Calu3 (cell line): ENCODE data around the gene ZNF496. TPM values are rescaled to one million over a fixed set of nuclear protein-coding genes. Genes with fewer than 3 reads are reported as not detected.

Experiments used
- BruUV-seq: library from RNA; stranded (reverse); fragments of 400-500 nt; replicated peaks from 2 replicates; lab custom pipeline; 2021; lab: Mats Ljungman, UMichigan
- CTCF ChIA-PET: fragments of 300-600 bp; sonication (Branson Sonifier 250); formaldehyde crosslinking; loops from one replicate; lab custom pipeline; 2022; ENCODE audit warnings: antibody characterized with exemption; lab: Charles Lee
- DNase-seq: peaks from one replicate; pipeline ENCODE4 v3.0.0; 2022
- H3K27ac Mint-ChIP-seq: one replicate; pipeline ENCODE4 v1.8.0; 2022; ENCODE audit warnings: mixed read lengths; ENCODE audit not compliant: unreplicated experiment
- H3K27me3 Mint-ChIP-seq: one replicate; pipeline ENCODE4 v1.8.0; 2022; ENCODE audit warnings: mixed read lengths; ENCODE audit not compliant: unreplicated experiment
- H3K36me3 Mint-ChIP-seq: one replicate; pipeline ENCODE4 v1.8.0; 2022; ENCODE audit warnings: mild to moderate bottlenecking, moderate library complexity, mixed read lengths; ENCODE audit not compliant: insufficient read depth, unreplicated experiment
- H3K4me1 Mint-ChIP-seq: one replicate; pipeline ENCODE4 v1.8.0; 2022; ENCODE audit warnings: mild to moderate bottlenecking, low read depth, mixed read lengths; ENCODE audit not compliant: unreplicated experiment
- H3K4me3 Mint-ChIP-seq: one replicate; pipeline ENCODE4 v1.8.0; 2022; ENCODE audit warnings: mild to moderate bottlenecking, low read depth, moderate library complexity, mixed read lengths; ENCODE audit not compliant: unreplicated experiment
- H3K9me3 Mint-ChIP-seq: one replicate; pipeline ENCODE4 v1.8.0; 2022; ENCODE audit warnings: low read depth, mixed read lengths; ENCODE audit not compliant: unreplicated experiment
- intact Hi-C: fragments of 100-400 bp; cut with micrococcal nuclease; formaldehyde crosslinking; loops from one replicate; pipeline ENCODE4 v1.10.0; 2022; ENCODE audit not compliant: unreplicated experiment
- total RNA-seq: library from RNA; stranded (reverse); gene quantifications from 2 replicates; pipeline ENCODE4 v1.2.3, GENCODE V29; 2022
- TF ChIP-seq, protein P1 (sequence below): fragments of 200-600 bp; IDR thresholded peaks from one replicate; pipeline ENCODE4 v1.8.0; 2022; ENCODE audit warnings: antibody characterized with exemption; ENCODE audit not compliant: unreplicated experiment

The ZNF496 gene
- total RNA-seq, 1 experiment from 2014 or later, result 36.9 TPM

DNA sequence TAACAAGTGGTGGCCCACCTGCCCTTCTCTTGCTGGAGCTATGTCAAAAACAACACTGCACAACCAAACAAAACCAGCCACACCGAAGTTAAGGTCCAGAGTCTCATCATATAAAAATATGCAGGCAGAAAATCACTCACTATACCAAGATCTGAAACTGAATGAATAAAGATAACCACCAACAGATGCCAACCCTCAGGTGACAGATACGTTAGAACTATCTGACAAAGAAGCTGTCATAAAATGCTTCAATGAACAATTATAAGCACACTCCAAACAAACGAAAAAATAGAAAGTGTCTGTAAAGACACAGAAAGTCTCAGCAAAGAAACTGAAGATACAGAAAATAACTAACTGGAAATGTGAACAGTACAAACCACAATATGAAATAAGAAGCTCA, 14.0 kb downstream of the ZNF496 start:
- H3K27me3 Mint-ChIP-seq, result no peaks in the 10 kb centered on the region
- no peaks in the 10 kb centered on the region for H3K4me1 Mint-ChIP-seq
- intact Hi-C loops, result no loop called here
- H3K4me3 Mint-ChIP-seq, result no peak overlapping the region
- H3K36me3 Mint-ChIP-seq, result peaks cover 34% of the 10 kb centered on the region
- no peak for DNase-seq
- H3K9me3 Mint-ChIP-seq, result no peaks in the 10 kb centered on the region
- no TSS peak for BruUV-seq
- CTCF ChIA-PET, result interaction anchor here (0.5 kb wide), 1 partner anchor 10 kb away, joined by 3 read pairs; no protein-coding TSS in a partner anchor
- TF ChIP-seq, protein P1, sequence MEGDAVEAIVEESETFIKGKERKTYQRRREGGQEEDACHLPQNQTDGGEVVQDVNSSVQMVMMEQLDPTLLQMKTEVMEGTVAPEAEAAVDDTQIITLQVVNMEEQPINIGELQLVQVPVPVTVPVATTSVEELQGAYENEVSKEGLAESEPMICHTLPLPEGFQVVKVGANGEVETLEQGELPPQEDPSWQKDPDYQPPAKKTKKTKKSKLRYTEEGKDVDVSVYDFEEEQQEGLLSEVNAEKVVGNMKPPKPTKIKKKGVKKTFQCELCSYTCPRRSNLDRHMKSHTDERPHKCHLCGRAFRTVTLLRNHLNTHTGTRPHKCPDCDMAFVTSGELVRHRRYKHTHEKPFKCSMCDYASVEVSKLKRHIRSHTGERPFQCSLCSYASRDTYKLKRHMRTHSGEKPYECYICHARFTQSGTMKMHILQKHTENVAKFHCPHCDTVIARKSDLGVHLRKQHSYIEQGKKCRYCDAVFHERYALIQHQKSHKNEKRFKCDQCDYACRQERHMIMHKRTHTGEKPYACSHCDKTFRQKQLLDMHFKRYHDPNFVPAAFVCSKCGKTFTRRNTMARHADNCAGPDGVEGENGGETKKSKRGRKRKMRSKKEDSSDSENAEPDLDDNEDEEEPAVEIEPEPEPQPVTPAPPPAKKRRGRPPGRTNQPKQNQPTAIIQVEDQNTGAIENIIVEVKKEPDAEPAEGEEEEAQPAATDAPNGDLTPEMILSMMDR, result no peak
- no peak overlapping the region for H3K27ac Mint-ChIP-seq

GRCh38 chr1:247316590-247317197, 15.0 kb downstream of the ZNF496 start:
- intact Hi-C loops, result no loop called here
- no peak for DNase-seq
- peaks cover 34% of the 10 kb centered on the region for H3K36me3 Mint-ChIP-seq
- BruUV-seq, result no TSS peak
- TF ChIP-seq, protein P1, result no peak
- CTCF ChIA-PET, result no interaction called here
- no peak overlapping the region for H3K27ac Mint-ChIP-seq
- no peaks in the 10 kb centered on the region for H3K9me3 Mint-ChIP-seq
- H3K4me3 Mint-ChIP-seq, result no peak overlapping the region
- H3K27me3 Mint-ChIP-seq, result no peaks in the 10 kb centered on the region
- no peaks in the 10 kb centered on the region for H3K4me1 Mint-ChIP-seq

- TF ChIP-seq, protein P1, result no peak
- no peaks in the 10 kb centered on the region for H3K4me1 Mint-ChIP-seq
- no peaks in the 10 kb centered on the region for H3K27me3 Mint-ChIP-seq
- H3K27ac Mint-ChIP-seq, result no peak overlapping the region
- no TSS peak for BruUV-seq
- intact Hi-C loops, result no loop called here
- no peak for DNase-seq
- peaks cover 31% of the 10 kb centered on the region for H3K36me3 Mint-ChIP-seq
- no peak overlapping the region for H3K4me3 Mint-ChIP-seq
- CTCF ChIA-PET, result no interaction called here
- H3K9me3 Mint-ChIP-seq, result peaks cover 5% of the 10 kb centered on the region
These were observed 27.6 kb downstream of the ZNF496 start for GRCh38 chr1:247304031-247304430.

DNA sequence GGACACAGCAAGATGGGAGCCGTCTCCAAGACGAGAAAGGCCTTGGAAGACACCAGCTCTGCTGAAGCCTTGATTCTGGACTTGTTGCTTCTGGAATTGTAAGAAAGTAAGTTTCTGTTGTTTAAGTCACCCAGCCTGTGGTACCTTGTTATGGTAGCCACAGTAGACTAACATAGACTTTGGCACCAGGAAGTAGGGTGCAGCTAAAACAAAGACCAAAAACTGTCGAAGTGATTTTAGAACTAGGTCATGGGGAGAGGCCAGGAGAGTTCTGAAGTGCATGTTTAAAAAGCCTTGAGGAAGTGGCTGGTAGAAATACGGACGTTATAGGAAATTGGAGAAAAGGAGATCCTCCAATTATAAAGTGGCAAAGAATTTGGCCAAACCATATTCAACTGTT, 28.5 kb downstream of the ZNF496 start:
- CTCF ChIA-PET, result no interaction called here
- Mint-ChIP-seq H3K4me1 (no peaks in the 10 kb centered on the region), H3K27me3 (no peaks in the 10 kb centered on the region), H3K36me3 (peaks cover 36% of the 10 kb centered on the region), H3K27ac (no peak overlapping the region), H3K4me3 (no peak overlapping the region), H3K9me3 (peaks cover 5% of the 10 kb centered on the region)
- intact Hi-C loops, result no loop called here
- DNase-seq, result no peak
- no TSS peak for BruUV-seq
- TF ChIP-seq, protein P1, result no peak
